CD1c-positive myeloid dendritic cell (primary cell): Measurements from ENCODE around the gene ETS1.

ENCODE experiments used
- DNase-seq: peaks from one replicate; pipeline ENCODE4 v3.0.0-alpha.2; 2016; ENCODE audit errors: extremely low spot score

The ETS1 gene

DNA sequence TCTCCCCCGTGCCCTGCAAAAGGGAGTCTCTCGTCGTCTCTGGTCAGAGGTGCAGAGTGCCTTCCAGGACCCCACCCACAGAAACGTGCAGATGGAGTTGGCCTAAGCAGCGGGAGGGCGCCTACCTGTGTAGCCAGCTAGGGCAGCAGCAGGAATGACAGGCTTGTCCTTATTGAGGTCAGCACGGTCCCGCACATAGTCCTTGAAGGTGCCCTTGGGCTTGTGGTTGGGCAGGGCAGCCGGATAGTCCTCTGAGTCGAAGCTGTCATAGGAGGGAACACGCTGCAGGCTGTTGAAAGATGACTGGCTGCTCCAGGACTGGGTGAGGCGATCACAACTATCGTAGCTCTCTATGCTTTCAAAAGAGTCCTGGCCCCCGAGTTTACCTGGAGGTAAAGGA is 107.3 kb downstream of the ETS1 start:
- DNase-seq = no peak

DNA sequence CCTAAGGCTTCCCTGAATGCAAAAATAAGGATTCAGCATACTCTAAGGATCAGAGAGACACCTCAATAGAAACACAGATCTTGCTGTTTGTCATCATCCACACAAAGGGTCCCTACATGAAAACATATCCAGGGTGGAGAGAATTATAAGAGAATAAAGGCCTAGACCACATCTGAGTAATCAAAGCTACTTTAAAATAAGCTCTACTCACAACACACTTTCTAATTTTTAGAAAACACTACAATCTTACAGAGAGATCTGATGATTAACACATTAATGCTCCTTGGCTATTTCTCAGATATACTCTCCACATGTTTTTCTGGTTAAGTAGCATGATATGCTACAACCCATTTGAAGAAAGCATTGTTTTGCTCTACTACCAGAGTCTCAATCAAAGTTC is 108.2 kb downstream of the ETS1 start:
- DNase-seq = no peak

DNA sequence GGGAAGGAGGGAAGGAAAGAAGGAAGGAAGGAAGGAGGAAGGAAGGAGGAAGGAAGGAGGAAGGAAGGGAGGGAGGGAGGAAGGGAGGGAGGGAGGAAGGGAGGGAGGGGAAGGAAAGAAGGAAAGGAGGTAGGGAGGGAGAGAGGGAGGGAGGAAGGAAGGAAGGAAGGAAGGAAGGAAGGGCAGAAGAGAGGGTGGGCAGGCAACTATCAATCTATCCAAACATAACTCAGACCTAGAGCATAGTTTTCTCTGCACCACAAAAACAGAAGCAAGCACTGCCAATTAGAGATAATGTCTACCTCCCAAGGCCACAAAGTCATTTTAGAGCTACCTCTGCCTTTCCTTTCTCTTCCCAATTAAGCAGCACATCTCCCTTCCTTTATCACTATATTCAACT is 109.1 kb downstream of the ETS1 start:
- DNase-seq = no peak

DNA sequence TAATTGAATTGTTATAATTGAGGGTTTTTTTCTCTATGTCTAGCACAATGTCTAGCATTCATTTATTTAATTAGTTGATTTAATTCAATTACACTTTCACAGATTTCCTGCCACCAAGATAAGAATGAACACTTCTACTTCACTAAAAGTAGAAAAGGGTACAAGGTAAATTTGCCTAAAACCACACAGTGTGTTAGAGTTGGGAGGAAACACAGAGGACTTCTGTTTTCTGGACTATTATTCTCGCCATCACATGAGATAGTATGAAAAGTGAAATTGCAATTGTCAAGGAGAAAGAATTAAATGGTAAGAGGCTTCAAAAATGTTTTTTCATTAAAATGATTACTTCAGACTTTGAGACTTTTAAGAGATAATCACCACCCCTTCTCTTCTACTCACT is 109.5 kb downstream of the ETS1 start:
- no peak for DNase-seq

DNA sequence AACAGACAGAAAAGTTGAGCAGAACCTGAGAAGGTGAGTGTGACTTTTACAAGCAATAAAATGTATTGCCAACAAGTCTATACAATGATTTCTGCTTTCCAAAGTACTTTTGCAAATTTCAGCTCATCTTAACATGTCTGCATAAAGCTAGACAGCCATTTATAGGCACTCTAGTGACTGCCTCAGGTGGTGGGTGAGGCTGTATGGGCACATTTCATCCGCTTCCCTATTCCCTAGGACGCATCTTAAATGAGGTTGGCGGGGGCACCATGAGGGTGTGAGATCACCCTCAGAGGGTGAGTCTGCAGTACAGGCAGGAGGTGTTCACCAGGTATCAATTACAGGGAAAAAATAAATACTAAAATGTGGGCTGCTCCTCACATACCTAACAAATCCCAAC is 110.1 kb downstream of the ETS1 start:
- DNase-seq = no peak

- DNase-seq = peak; percentile 67
Measured at GRCh38 chr11:128476729-128477128, 110.6 kb downstream of the ETS1 start.

- no peak for DNase-seq
Measured at GRCh38 chr11:128476049-128476448, 111.3 kb downstream of the ETS1 start.

DNA sequence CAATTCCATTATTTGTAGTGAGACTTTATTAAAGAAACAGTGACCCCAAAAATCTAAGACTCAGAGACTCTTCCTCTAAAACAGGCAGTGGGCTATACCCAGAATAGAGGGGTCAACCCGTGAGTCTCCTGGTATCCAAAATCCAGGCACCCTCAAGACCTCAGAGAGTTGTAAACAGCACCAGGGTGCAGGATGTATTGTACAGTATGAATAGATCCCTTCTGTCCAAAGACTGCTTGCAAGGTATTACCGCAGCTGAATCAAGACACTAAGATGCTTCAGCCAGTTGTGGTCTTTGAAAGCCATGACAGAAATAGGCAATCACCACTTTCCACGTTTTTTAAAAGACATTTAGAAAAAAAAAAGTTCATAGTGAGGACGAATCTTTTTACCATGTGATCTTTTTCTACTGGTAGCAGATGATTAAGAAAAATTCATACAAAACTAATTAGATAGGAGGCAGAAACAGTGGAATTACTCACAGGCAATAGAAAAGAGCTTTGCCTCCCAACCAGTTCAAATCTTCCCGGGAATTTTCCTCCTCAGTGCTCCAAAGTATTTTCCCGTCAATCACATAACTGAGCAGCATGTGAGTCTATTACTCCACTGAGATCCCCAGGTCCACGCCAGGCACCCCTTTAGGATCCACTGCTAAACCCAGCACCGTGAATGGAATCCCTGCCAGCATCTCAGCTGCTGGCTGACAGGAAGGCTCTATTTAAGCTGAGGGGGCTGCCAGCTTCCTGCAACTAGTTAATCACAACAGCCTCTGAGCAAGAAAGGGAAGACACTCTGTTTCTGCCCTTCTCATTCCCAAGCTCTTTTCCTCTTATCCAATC is 113.1 kb downstream of the ETS1 start:
- no peak for DNase-seq

- no peak for DNase-seq
Measured at GRCh38 chr11:128473636-128474035, 113.7 kb downstream of the ETS1 start.

DNA sequence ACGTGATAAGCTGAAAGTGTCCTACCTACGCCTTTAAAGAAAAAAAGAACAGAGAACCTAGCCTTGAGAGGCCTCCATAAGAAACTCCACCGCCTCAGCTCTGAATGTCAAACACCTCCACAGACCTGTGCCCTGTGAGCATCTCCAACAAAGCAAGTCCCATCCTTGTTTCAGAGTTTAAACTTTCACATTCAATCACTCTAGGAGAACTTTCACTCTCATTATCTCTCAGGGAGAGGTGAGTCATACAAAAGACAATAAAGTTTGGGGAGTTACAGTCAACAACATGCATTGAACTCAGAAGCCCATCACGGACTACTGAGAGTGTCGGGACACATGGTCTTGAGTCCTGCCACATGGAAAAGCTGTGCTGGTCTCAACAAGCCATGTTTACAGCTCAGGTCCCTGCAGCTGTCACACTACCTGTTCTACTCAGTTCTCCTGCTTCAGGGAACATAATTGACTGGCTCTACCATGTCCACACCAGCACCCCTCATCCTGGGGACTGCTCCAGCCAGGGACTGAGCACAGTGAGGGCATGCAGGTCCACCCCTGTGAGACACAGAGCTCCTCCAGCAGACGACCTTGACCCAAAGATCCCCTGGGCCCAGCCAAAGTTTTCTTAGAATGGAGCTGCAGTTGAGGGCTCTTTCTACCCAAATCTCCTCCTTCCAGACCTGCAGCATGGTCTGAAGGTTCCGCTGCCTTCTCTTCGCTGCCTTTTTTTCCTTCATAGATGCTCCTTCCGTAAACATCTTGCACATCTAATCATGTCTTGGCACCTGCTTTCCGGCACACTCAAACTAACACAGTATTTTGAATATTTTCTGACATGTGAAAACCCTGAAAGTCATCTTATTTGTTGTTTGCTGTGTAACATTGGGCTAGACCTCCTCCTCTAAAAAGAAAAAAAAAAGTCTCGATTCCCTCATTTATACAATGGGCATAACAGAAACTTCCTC is 114.9 kb downstream of the ETS1 start:
- no peak for DNase-seq

GRCh38 chr11:128471138-128471661 is 116.2 kb downstream of the ETS1 start:
- DNase-seq = peak; percentile 20

DNA sequence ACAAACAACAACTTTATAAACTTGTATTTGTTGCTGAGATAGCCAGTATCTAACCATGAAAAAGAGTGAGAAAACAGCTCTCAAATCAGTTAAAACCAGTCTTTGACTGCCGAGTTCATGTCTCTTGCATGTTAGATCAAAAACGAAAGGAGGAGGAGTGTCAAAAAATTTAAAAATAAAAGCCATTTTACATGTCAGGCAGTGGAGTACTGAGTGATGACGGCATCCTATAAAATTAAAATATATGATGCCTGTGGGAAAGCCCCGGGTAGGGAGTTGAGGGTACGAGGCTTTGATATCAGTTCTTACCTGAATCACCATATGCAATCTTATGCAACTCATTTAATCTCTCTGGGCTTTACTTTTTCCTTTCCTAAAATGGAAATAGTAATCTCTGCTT is 117.3 kb downstream of the ETS1 start:
- DNase-seq = no peak

DNA sequence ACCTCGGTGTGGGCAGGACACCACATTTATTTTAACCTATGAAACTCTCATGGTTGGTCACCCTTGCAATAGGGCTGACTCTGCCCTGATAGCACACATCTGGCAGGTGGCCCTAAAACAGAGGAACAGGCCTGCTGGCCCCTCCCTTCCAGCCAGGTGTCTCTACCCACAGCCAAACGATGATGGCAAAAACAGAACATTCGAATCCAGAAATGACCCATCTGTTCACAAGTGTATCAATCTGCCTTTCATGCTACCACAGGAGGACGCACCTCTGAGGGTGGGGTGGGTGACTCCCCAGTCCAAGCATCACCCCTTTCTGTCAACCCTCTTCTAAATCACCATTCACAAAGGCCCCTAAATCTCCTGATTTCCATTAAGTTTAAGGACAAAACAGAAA is 118.1 kb downstream of the ETS1 start:
- no peak for DNase-seq

GRCh38 chr11:128468111-128468510 is 119.2 kb downstream of the ETS1 start:
- no peak for DNase-seq

- DNase-seq = no peak
Measured at GRCh38 chr11:128467610-128468041, 119.7 kb downstream of the ETS1 start.

GRCh38 chr11:128467041-128467440 is 120.3 kb downstream of the ETS1 start:
- no peak for DNase-seq

- no peak for DNase-seq
Measured at GRCh38 chr11:128465946-128466705, 121.2 kb downstream of the ETS1 start.

GRCh38 chr11:128465531-128465930 is 121.8 kb downstream of the ETS1 start:
- DNase-seq = no peak

- no peak for DNase-seq
Measured at GRCh38 chr11:128464878-128465450, 122.4 kb downstream of the ETS1 start.

DNA sequence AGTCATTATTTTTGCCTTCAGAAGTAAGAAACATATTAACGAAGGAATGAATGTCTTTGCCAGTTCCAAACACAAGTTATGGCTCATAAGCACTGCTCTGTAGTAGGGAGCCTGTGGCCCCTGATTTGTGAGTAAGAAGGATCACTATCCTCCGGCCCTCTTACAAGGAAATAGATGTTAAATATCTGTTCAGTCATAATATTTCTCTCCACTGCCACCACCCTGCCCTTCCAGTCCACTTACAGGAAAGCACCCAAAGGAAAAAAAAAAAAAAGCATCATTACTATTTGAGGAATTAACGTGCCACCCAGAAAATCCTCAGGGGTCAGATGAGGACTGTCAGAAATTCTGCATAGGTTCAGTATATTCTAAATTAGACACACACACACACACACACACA is 123.4 kb downstream of the ETS1 start:
- DNase-seq = no peak

DNA sequence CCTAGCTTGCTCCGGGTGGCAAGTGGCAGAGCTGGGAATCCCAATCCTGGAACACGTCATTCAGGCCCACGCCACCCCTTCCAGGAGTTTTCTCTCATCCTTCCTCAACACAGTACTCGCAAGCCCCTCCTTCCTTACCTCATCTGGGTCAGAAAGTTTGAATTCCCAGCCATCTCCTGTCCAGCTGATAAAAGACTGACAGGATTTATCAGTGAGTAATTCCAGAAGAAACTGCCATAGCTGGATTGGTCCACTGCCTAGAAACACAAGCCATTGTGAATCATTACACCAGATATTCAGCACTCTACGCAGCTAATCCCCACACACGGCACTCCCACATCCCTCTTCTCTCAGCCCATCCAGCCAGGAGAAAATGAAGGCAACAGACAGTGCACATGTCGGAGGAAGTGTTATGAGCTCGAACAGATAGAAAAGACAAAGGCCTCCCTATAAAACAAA is 124.0 kb downstream of the ETS1 start:
- DNase-seq = no peak
